ENCODE results near the gene PEX26. TPM values are rescaled to one million over a fixed set of nuclear protein-coding genes. Genes with fewer than 3 reads are reported as not detected.
"Not testable (repeated sequence)": the region's sequence is repeated elsewhere in the genome, so short reads cannot be mapped to it uniquely, and the experiment has no call there.

Gene PEX26
- total RNA-seq, 3 donors from 2014 or later, result 113 to 241 (median 123) TPM

DNA sequence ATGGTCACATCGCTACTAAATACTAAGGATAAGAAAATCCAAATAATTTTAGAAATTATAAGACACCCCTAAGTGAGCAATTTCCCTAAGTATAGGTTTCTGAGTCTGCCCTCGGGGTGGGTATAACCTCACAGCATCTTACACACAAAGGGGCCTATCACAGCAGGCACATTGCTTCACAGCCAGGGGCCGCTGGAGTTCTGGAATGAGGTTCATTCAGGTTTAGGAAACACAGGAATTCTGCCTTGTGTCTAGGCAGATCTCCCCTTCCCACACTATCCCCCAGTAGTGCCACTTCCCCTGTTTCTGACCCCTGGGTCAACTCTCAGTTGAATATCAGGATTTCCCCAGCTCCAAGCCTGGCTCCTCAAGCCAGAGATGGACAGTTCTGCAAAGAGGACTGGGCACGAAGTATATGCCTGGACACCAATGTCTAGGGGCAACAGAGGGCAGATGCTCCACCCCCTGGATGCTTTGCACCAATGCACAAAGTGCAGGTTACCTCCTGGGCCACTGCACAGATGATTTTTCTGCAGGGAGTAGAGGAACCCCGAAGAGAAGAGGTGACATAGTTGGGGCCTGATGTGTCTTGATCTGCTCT, 44.3 kb downstream of the PEX26 start:
- intact Hi-C loops (cut with DNase I, micrococcal nuclease), result no loop called here
- DNase-seq, result no peak

DNA sequence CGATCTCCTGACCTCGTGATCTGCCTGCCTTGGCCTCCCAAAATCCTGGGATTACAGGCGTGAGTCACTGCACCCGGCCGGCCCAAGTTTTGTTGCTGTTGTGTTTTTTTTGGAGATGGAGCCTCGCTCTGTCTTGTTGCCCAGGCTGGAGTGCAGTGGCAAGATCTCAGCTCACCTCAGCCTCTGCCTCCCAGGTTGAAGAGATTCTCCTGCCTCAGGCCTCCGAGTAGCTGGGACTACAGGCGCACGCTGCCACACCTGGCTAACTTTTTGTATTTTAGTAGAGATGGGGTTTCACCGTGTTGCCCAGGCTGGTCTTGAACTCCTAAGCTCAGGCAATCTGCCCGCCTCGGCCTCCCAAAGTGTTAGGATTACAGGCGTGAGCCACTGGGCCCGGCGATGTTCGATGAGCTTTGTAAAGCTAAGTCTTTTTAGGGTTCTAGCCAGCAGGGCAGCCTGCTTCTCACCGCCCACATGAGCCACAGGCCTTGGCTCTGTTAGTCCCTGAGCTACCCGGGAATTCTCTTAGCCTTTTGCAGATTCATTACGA, 45.8 kb downstream of the PEX26 start:
- DNase-seq; intact Hi-C loops (cut with DNase I, micrococcal nuclease); H3K4me3 ChIP-seq; H3K4me1 ChIP-seq (ENCODE audit: low read depth); H3K9me3 ChIP-seq; H3K36me3 ChIP-seq (ENCODE audit: low read depth); ATAC-seq: not testable (repeated sequence)

More for the DNA sequence above, 44.3 kb downstream of the PEX26 start:
- no peaks in the 10 kb centered on the region for H3K9me3 ChIP-seq
- no peaks in the 10 kb centered on the region for H3K36me3 ChIP-seq (ENCODE audit: low read depth)
- no peaks in the 10 kb centered on the region for H3K4me1 ChIP-seq (ENCODE audit: low read depth)
- ATAC-seq, result no peak
- TF ChIP-seq, protein P1, sequence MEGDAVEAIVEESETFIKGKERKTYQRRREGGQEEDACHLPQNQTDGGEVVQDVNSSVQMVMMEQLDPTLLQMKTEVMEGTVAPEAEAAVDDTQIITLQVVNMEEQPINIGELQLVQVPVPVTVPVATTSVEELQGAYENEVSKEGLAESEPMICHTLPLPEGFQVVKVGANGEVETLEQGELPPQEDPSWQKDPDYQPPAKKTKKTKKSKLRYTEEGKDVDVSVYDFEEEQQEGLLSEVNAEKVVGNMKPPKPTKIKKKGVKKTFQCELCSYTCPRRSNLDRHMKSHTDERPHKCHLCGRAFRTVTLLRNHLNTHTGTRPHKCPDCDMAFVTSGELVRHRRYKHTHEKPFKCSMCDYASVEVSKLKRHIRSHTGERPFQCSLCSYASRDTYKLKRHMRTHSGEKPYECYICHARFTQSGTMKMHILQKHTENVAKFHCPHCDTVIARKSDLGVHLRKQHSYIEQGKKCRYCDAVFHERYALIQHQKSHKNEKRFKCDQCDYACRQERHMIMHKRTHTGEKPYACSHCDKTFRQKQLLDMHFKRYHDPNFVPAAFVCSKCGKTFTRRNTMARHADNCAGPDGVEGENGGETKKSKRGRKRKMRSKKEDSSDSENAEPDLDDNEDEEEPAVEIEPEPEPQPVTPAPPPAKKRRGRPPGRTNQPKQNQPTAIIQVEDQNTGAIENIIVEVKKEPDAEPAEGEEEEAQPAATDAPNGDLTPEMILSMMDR (IDR thresholded peaks at IDR 0.05), result no peak
- H3K4me3 ChIP-seq, result no peak overlapping the region

DNA sequence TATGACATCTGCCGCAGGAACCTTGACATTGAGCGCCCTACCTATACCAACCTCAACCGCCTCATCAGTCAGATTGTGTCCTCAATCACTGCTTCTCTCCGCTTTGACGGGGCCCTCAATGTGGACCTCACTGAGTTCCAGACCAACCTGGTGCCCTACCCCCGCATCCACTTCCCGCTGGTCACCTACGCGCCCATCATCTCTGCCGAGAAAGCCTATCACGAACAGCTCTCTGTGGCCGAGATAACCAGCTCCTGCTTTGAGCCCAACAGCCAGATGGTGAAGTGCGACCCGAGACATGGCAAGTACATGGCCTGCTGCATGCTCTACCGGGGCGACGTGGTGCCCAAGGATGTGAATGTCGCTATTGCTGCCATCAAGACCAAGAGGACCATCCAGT, 48.8 kb downstream of the PEX26 start:
- ATAC-seq (no peak), DNase-seq (no peak)
- no peaks in the 10 kb centered on the region for H3K36me3 ChIP-seq (ENCODE audit: low read depth)
- no peak overlapping the region for H3K4me3 ChIP-seq
- no peaks in the 10 kb centered on the region for H3K9me3 ChIP-seq
- TF ChIP-seq, protein P1 (IDR thresholded peaks at IDR 0.05), result no peak
- intact Hi-C loops (cut with DNase I, micrococcal nuclease), result no loop called here
- H3K4me1 ChIP-seq (ENCODE audit: low read depth), result no peaks in the 10 kb centered on the region

DNA sequence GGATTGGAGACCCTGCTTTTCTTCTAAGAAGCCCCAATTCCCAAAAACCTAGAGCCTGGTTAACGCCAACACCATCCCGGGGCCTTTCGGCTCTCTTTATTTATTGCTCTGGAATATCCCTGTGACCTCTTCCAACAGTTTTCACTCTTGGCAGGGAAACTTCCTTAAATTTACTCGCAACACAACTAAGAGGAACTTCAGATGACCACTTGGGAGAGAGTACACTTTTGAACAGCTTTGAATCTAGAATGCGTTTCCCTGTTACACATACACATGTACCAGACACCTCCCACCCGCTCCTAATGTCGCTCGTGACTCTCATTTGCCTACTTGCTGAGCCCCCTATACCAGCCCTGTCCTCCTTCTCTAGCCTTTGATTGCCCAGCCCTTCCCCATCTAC, 52.2 kb downstream of the PEX26 start:
- Histone ChIP-seq H3K4me1 (ENCODE audit: low read depth) (no peaks in the 10 kb centered on the region), H3K9me3 (no peaks in the 10 kb centered on the region), H3K4me3 (no peak overlapping the region), H3K36me3 (ENCODE audit: low read depth) (no peaks in the 10 kb centered on the region)
- TF ChIP-seq, protein P1 (IDR thresholded peaks at IDR 0.05), result no peak
- ATAC-seq (no peak), DNase-seq (no peak)
- intact Hi-C loops (cut with DNase I, micrococcal nuclease), result no loop called here

DNA sequence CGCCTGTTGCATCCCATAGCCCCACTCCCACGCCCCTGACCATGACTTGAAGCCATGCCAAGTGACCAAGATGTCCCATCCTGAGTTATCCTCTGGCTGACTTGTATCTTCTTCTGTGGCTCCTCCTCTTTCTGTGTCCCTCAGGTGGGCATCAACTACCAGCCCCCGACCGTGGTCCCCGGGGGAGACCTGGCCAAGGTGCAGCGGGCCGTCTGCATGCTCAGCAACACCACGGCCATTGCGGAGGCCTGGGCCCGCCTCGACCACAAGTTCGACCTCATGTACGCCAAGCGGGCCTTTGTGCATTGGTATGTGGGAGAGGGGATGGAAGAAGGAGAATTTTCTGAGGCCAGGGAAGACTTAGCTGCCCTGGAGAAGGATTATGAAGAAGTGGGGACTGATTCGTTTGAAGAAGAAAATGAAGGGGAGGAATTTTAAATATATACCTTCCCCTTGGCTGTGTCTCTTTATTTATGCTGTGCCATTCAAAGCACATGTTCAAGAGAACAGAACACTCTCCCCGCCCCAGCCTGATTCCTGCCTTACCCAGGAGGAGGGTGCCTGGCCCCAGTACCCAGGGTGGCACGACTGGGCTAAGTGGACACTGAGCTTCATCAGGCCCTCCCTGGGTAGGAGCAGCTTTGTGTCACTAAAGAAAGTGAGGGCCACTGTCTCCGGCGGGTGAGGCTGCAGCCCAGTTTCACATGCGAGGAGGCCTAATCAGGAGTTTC, 53.1 kb downstream of the PEX26 start:
- Histone ChIP-seq H3K36me3 (ENCODE audit: low read depth) (no peaks in the 10 kb centered on the region), H3K9me3 (no peaks in the 10 kb centered on the region), H3K4me3 (no peak overlapping the region), H3K4me1 (ENCODE audit: low read depth) (no peaks in the 10 kb centered on the region)
- ATAC-seq (no peak), DNase-seq (no peak)
- TF ChIP-seq, protein P1 (IDR thresholded peaks at IDR 0.05), result no peak
- intact Hi-C loops (cut with DNase I, micrococcal nuclease), result no loop called here

DNA sequence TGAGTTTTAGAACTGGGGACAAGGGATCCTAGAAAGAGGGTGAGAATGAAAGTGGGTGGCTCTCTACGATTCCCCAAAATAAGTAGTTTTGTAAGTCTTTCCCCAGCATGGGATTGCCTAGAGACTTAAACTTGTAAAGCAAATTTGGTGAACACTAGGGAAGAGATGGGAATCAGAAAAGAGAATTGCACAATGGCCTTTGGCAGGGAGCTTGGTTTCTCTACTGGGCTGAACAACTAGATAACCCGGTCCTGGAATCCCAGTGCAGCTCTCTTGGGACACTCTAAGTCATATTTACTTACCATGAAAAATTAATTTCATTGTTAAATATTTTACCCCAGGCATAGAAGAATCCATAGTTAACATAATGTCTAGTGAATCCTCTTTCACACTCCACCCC, 55.7 kb downstream of the PEX26 start:
- intact Hi-C loops (cut with DNase I, micrococcal nuclease), result no loop called here
- H3K4me1 ChIP-seq (ENCODE audit: low read depth), result no peaks in the 10 kb centered on the region
- DNase-seq (no peak), ATAC-seq (no peak)
- H3K4me3 ChIP-seq, result no peak overlapping the region
- H3K9me3 ChIP-seq, result no peaks in the 10 kb centered on the region
- TF ChIP-seq, protein P1 (IDR thresholded peaks at IDR 0.05), result no peak
- H3K36me3 ChIP-seq (ENCODE audit: low read depth), result no peaks in the 10 kb centered on the region

Data from mucosa of descending colon (tissue), 3 donors.